GM23248 (cell line): ENCODE measurements around the gene ATP12A. TPM values are rescaled to one million over a fixed set of nuclear protein-coding genes. Genes with fewer than 3 reads are reported as not detected.

Experiments
- DNase-seq: peaks from one replicate; pipeline ENCODE4 v3.0.0-alpha.2; 2015
- H2AFZ ChIP-seq: fragments of 200-600 bp; sonication (generic); 2 replicates; pipeline ENCODE4 v1.6.1; 2016; ENCODE audit warnings: antibody characterized with exemption
- H3F3A ChIP-seq: fragments of 200-600 bp; sonication (generic); 2 replicates; pipeline ENCODE4 v1.6.1; 2016; ENCODE audit warnings: mild to moderate bottlenecking, antibody characterized with exemption, mixed run types; ENCODE audit not compliant: insufficient read depth
- H3K27ac ChIP-seq: fragments of 200-600 bp; sonication (generic); 2 replicates; pipeline ENCODE4 v1.5.1; 2016; ENCODE audit warnings: mild to moderate bottlenecking
- H3K27me3 ChIP-seq: fragments of 200-600 bp; sonication (generic); replicated peaks from 2 replicates; pipeline ENCODE4 v1.6.1; 2016; ENCODE audit warnings: mild to moderate bottlenecking; ENCODE audit not compliant: insufficient read depth
- H3K36me3 ChIP-seq: fragments of 200-600 bp; sonication (generic); 2 replicates; pipeline ENCODE4 v1.6.1; 2016; ENCODE audit warnings: low read depth, mild to moderate bottlenecking
- H3K4me1 ChIP-seq: fragments of 200-600 bp; sonication (generic); 2 replicates; pipeline ENCODE4 v1.6.1; 2016; ENCODE audit warnings: mild to moderate bottlenecking; ENCODE audit not compliant: insufficient read depth
- H3K4me2 ChIP-seq: fragments of 200-600 bp; sonication (generic); one replicate; pipeline ENCODE4 v1.6.1; 2016; ENCODE audit warnings: mild to moderate bottlenecking; ENCODE audit not compliant: unreplicated experiment
- H3K4me3 ChIP-seq: fragments of 200-600 bp; sonication (generic); 2 replicates; pipeline ENCODE4 v1.5.1; 2016; ENCODE audit warnings: mild to moderate bottlenecking
- H3K79me2 ChIP-seq: fragments of 200-600 bp; sonication (generic); 2 replicates; pipeline ENCODE4 v1.6.1; 2016; ENCODE audit warnings: mild to moderate bottlenecking; ENCODE audit not compliant: insufficient read depth
- H3K9ac ChIP-seq: fragments of 200-600 bp; sonication (generic); 2 replicates; pipeline ENCODE4 v1.6.1; 2016; ENCODE audit warnings: mild to moderate bottlenecking
- H3K9me2 ChIP-seq: fragments of 200-600 bp; sonication (generic); 2 replicates; pipeline ENCODE4 v1.6.1; 2016; ENCODE audit warnings: mixed run types, mild to moderate bottlenecking, moderate library complexity; ENCODE audit not compliant: insufficient read depth
- H3K9me3 ChIP-seq: fragments of 200-600 bp; sonication (generic); one replicate; pipeline ENCODE4 v1.6.1; 2017; ENCODE audit warnings: low read depth
- H4K20me1 ChIP-seq: fragments of 200-600 bp; sonication (generic); 2 replicates; pipeline ENCODE4 v1.6.0; 2016; ENCODE audit not compliant: insufficient read depth
- EZH2 ChIP-seq: fragments of 200-600 bp; sonication (generic); IDR thresholded peaks from 2 replicates; pipeline ENCODE4 v1.6.1; 2018; ENCODE audit warnings: antibody characterized with exemption, mild to moderate bottlenecking; ENCODE audit not compliant: insufficient read depth, poor library complexity, severe bottlenecking
- EZH2phosphoT487 ChIP-seq: fragments of 200-600 bp; sonication (generic); IDR thresholded peaks from 2 replicates; pipeline ENCODE4 v1.6.1; 2018; ENCODE audit warnings: antibody characterized with exemption, moderate library complexity, mild to moderate bottlenecking, low read depth; ENCODE audit not compliant: insufficient read depth
- WGBS, 2 experiments: methylation state at CpG; one replicate each; pipeline ENCODE4 v1.1.6; 2015 to 2017; ENCODE audit warnings: low lambda C conversion rate in 2 of 2, low coverage in 1 of 2; ENCODE audit errors: missing lambda C conversion rate in 2 of 2; 5-methylcytosine and 5-hydroxymethylcytosine counted together
- in situ Hi-C: fragments of 300-500 bp; cut with MboI; formaldehyde crosslinking; loops from 2 replicates; pipeline ENCODE4 v1.15.0; 2020
- polyA plus RNA-seq: library from polyadenylated mRNA; unstranded; fragments of >200 nt; fragmentation: Nextera tagmentation; extraction: Ambion mirVana; gene quantifications from 2 replicates; pipeline ENCODE4 v1.2.1, GENCODE V29; 2016
- total RNA-seq: library from RNA; depleted of rRNA; stranded (reverse); fragments of >200 nt; shearing (Covaris generic); gene quantifications from 2 replicates; pipeline ENCODE4 v1.2.3, GENCODE V29; 2014

ATP12A gene
- total and polyA plus RNA-seq, 2 experiments from 2014 or later = not detected

- TF ChIP-seq EZH2phosphoT487 (no peak), EZH2 (no peak)
- Histone ChIP-seq H4K20me1 (no peaks in the 10 kb centered on the region), H3K36me3 (no peaks in the 10 kb centered on the region), H3K9me3 (no peaks in the 10 kb centered on the region), H2AFZ (no peak overlapping the region), H3K4me1 (peaks cover 27% of the 10 kb centered on the region), H3K27ac (no peak overlapping the region), H3F3A (peaks cover 25% of the 10 kb centered on the region), H3K79me2 (no peaks in the 10 kb centered on the region), H3K4me3 (no peak overlapping the region), H3K27me3 (no peaks in the 10 kb centered on the region), H3K9ac (no peak overlapping the region), H3K9me2 (no peaks in the 10 kb centered on the region), H3K4me2 (no peak overlapping the region)
- 84 to 87% methylated on average over 7 of the region's 7 CpGs for WGBS, 2 experiments
- in situ Hi-C loops = no loop called here
- DNase-seq = no peak
Observed at GRCh38 chr13:24670174-24670573, 10.0 kb upstream of the ATP12A start.

- Histone ChIP-seq H3K27ac (peak overlapping the region; percentile 100), H2AFZ (peak overlapping the region; percentile 90), H3K9ac (peak overlapping the region; percentile 96), H3K9me3 (no peaks in the 10 kb centered on the region), H3F3A (peaks cover 22% of the 10 kb centered on the region), H4K20me1 (no peaks in the 10 kb centered on the region), H3K9me2 (no peaks in the 10 kb centered on the region), H3K4me2 (peak overlapping the region; percentile 97), H3K79me2 (no peaks in the 10 kb centered on the region), H3K27me3 (no peaks in the 10 kb centered on the region), H3K36me3 (no peaks in the 10 kb centered on the region), H3K4me1 (peaks cover 21% of the 10 kb centered on the region), H3K4me3 (peak overlapping the region; percentile 73)
- 11 to 13% methylated on average over 6 of the region's 6 CpGs for WGBS, 2 experiments
- DNase-seq = peak; percentile 75
- in situ Hi-C loops = no loop called here
- TF ChIP-seq EZH2 (no peak), EZH2phosphoT487 (no peak)
Observed at GRCh38 chr13:24670961-24671381, 9.2 kb upstream of the ATP12A start.

- no peaks in the 10 kb centered on the region for H3K79me2 ChIP-seq
- peak overlapping the region; percentile 90 for H2AFZ ChIP-seq
- H3K9me2 ChIP-seq = no peaks in the 10 kb centered on the region
- WGBS, 2 experiments = 0 to 1% methylated on average over 14 of the region's 14 CpGs
- peaks cover 21% of the 10 kb centered on the region for H3K4me1 ChIP-seq
- H3K36me3 ChIP-seq = no peaks in the 10 kb centered on the region
- no peaks in the 10 kb centered on the region for H3K9me3 ChIP-seq
- H3F3A ChIP-seq = peaks cover 22% of the 10 kb centered on the region
- DNase-seq = peak; percentile 97
- in situ Hi-C loops = no loop called here
- H3K4me3 ChIP-seq = peak overlapping the region; percentile 73
- H3K4me2 ChIP-seq = peak overlapping the region; percentile 97
- peak overlapping the region; percentile 100 for H3K27ac ChIP-seq
- TF ChIP-seq EZH2phosphoT487 (no peak), EZH2 (no peak)
- H3K27me3 ChIP-seq = no peaks in the 10 kb centered on the region
- H3K9ac ChIP-seq = peak overlapping the region; percentile 96
- H4K20me1 ChIP-seq = no peaks in the 10 kb centered on the region
Observed at GRCh38 chr13:24671386-24672113, 8.7 kb upstream of the ATP12A start.

GRCh38 chr13:24672141-24673132, 7.8 kb upstream of the ATP12A start:
- Histone ChIP-seq H3K36me3 (no peaks in the 10 kb centered on the region), H3K9ac (peak overlapping the region; percentile 96), H3K9me2 (no peaks in the 10 kb centered on the region), H3F3A (peaks cover 22% of the 10 kb centered on the region), H4K20me1 (no peaks in the 10 kb centered on the region), H3K79me2 (no peaks in the 10 kb centered on the region), H3K9me3 (no peaks in the 10 kb centered on the region), H3K4me1 (peaks cover 21% of the 10 kb centered on the region), H2AFZ (peak overlapping the region; percentile 90; the same call in 1 of the 2 replicates), H3K4me3 (peak overlapping the region; percentile 34; the same call in 1 of the 2 replicates), H3K27me3 (no peaks in the 10 kb centered on the region), H3K4me2 (peak overlapping the region; percentile 97), H3K27ac (peak overlapping the region; percentile 100)
- 60 to 61% methylated on average over 9 of the region's 9 CpGs for WGBS, 2 experiments
- TF ChIP-seq EZH2phosphoT487 = no peak
- TF ChIP-seq EZH2 = no peak
- in situ Hi-C loops = no loop called here
- DNase-seq = peak; percentile 43
